Mesendoderm (in vitro differentiated cells): ENCODE data around the gene BCL11A.
A peak's percentile ranks its signal among the peaks of the same experiment; 100 is the strongest.

Experiments used
- DNase-seq: peaks from one replicate; pipeline ENCODE4 v3.0.0; 2013
- H2AK5ac ChIP-seq: 2 replicates; pipeline ENCODE4 v1.6.1; 2013; ENCODE audit warnings: low read length, inconsistent platforms
- H2BK120ac ChIP-seq: 2 replicates; pipeline ENCODE4 v1.6.1; 2013; ENCODE audit warnings: low read depth, mild to moderate bottlenecking, low read length, moderate library complexity, mixed read lengths
- H2BK15ac ChIP-seq: replicated peaks from 2 replicates; pipeline ENCODE4 v1.6.1; 2013; ENCODE audit warnings: low read depth, mild to moderate bottlenecking, moderate library complexity
- H2BK5ac ChIP-seq: 2 replicates; pipeline ENCODE4 v1.6.1; 2013; ENCODE audit warnings: low read length, inconsistent platforms
- H3K18ac ChIP-seq: 2 replicates; pipeline ENCODE4 v1.6.1; 2013; ENCODE audit warnings: mild to moderate bottlenecking, low read length, mixed read lengths
- H3K23ac ChIP-seq: one replicate; pipeline ENCODE4 v1.6.1; 2013; ENCODE audit warnings: low read length
- H3K27ac ChIP-seq: 2 replicates; pipeline ENCODE4 v1.5.1; 2013; ENCODE audit warnings: low read depth, mild to moderate bottlenecking, inconsistent platforms, low read length, moderate library complexity
- H3K27me3 ChIP-seq: 2 replicates; pipeline ENCODE4 v1.6.1; 2013; ENCODE audit warnings: low read length, control low read depth, mild to moderate bottlenecking, inconsistent platforms; ENCODE audit not compliant: insufficient read depth, poor library complexity
- H3K36me3 ChIP-seq: 2 replicates; pipeline ENCODE4 v1.6.1; 2013; ENCODE audit warnings: low read length, inconsistent platforms; ENCODE audit not compliant: control insufficient read depth, insufficient read depth
- H3K4ac ChIP-seq: one replicate; pipeline ENCODE4 v1.6.1; 2013; ENCODE audit warnings: low read depth, mild to moderate bottlenecking, low read length, moderate library complexity
- H3K4me1 ChIP-seq: 2 replicates; pipeline ENCODE4 v1.6.1; 2013; ENCODE audit warnings: low read depth, low read length, inconsistent platforms; ENCODE audit not compliant: control insufficient read depth
- H3K4me2 ChIP-seq: 2 replicates; pipeline ENCODE4 v1.6.1; 2013; ENCODE audit warnings: low read length
- H3K4me3 ChIP-seq: 2 replicates; pipeline ENCODE4 v1.5.1; 2013; ENCODE audit warnings: mild to moderate bottlenecking, low read length
- H3K56ac ChIP-seq: one replicate; pipeline ENCODE4 v1.6.1; 2013; ENCODE audit warnings: low read length
- H3K79me1 ChIP-seq: 2 replicates; pipeline ENCODE4 v1.6.1; 2013; ENCODE audit warnings: low read length, inconsistent platforms
- H3K79me2 ChIP-seq: 2 replicates; pipeline ENCODE4 v1.6.1; 2013; ENCODE audit warnings: mild to moderate bottlenecking, low read length; ENCODE audit not compliant: control insufficient read depth, insufficient read depth
- H3K9ac ChIP-seq: 2 replicates; pipeline ENCODE4 v1.6.1; 2013; ENCODE audit warnings: low read length, inconsistent platforms
- H4K5ac ChIP-seq: one replicate; pipeline ENCODE4 v1.6.1; 2013; ENCODE audit warnings: low read length
- H4K8ac ChIP-seq: one replicate; pipeline ENCODE4 v1.6.1; 2013; ENCODE audit warnings: low read depth, mild to moderate bottlenecking, control low read depth, low read length, moderate library complexity
- WGBS: extraction: QIAGEN DNeasy Blood & Tissue Kit; methylation state at CpG from one replicate; pipeline ENCODE4 v1.1.7; 2013; ENCODE audit warnings: low lambda C conversion rate, missing lambda C conversion rate; ENCODE audit not compliant: insufficient coverage; ENCODE audit errors: extremely low coverage; 5-methylcytosine and 5-hydroxymethylcytosine counted together

Gene BCL11A

DNA sequence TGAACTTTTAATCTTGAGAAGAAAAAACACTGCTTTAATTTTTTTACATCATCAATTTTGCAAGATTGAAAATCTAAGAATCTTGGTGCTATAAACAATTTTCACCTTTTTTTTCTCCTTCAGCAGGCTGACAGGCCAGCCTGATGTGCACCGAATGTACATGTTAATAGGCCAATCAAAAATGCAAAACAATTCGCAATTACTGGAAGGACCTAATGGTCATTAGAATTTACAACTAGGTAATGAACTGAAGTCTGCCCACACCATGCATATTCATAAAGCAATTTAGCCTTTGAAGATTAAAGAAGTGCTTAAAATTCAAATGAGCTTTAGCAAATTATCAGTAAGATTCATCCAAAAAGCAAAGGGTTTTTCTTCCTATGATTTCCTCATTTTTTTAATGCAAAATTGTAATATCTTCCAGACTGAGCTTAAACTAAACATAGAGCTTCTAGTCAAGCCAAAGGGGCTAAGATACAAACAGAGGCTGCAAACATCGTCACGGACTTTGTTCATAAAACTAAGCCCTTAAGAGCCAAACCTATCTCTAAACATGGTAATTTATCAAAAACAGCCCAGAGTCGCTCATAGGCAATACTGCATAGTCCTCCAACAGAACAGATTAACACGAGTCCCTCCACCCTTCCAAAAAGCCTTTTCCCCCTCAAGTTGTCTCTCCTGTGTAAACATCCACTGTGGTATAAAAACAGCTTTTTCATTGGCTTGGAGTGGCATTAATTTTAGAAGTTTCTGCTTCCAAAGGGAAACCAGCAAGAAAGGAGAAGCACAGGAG lies 18.4 kb downstream of the BCL11A start:
- H2BK5ac ChIP-seq = no peak overlapping the region
- H3K23ac ChIP-seq = no peak overlapping the region
- H4K8ac ChIP-seq = no peak overlapping the region
- H3K36me3 ChIP-seq = no peaks in the 10 kb centered on the region
- H3K27me3 ChIP-seq = no peaks in the 10 kb centered on the region
- peak overlapping the region; percentile 32 for H3K18ac ChIP-seq
- H2AK5ac ChIP-seq = no peak overlapping the region
- H3K79me1 ChIP-seq = peaks cover 15% of the 10 kb centered on the region
- DNase-seq = no peak
- no peak overlapping the region for H4K5ac ChIP-seq
- H2BK15ac ChIP-seq = no peak overlapping the region
- peaks cover 39% of the 10 kb centered on the region for H3K4me1 ChIP-seq
- peak overlapping the region; percentile 40 for H3K56ac ChIP-seq
- H3K4me3 ChIP-seq = no peak overlapping the region
- peak overlapping the region; percentile 11 for H3K27ac ChIP-seq
- no peak overlapping the region for H2BK120ac ChIP-seq
- no peak overlapping the region for H3K4me2 ChIP-seq
- peak overlapping the region; percentile 15 for H3K9ac ChIP-seq
- peaks cover 43% of the 10 kb centered on the region for H3K79me2 ChIP-seq
- no peak overlapping the region for H3K4ac ChIP-seq
- no CpG with 5 or more reads among the region's 6 CpGs for WGBS

DNA sequence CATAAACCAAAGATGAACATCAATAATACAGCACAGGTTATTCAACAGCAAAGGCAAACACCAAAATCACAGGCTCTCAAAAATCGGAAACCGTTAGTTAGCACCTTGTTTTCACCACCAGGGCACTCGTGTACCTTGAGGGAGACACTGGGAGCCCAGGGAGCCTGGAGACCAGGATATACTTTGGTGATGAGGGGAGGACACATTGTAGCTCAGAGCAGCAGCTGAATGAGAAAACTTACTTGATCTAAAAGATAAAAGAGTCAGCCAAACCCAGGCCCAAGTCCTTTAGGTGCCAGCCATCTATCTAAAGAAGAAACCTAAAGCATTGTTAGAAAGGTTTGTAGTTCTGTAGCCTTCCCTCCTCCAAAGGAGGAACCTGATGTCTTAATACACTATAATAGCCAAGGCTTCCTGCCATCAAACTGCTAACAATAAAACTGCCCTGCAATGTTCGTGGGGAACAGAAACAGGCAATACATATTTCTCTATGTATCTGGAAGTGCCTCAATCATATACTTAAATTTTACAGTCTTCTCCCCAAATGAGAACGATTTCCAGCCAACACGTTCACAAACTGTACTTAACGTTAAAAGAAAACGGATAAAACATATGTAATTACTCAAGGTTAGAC lies 19.3 kb downstream of the BCL11A start:
- no peak overlapping the region for H3K23ac ChIP-seq
- no peak overlapping the region for H4K8ac ChIP-seq
- H3K4me3 ChIP-seq = no peak overlapping the region
- H3K27me3 ChIP-seq = no peaks in the 10 kb centered on the region
- H3K9ac ChIP-seq = no peak overlapping the region
- no peak overlapping the region for H4K5ac ChIP-seq
- peaks cover 49% of the 10 kb centered on the region for H3K79me2 ChIP-seq
- peaks cover 15% of the 10 kb centered on the region for H3K79me1 ChIP-seq
- H2AK5ac ChIP-seq = no peak overlapping the region
- H3K18ac ChIP-seq = no peak overlapping the region
- peaks cover 44% of the 10 kb centered on the region for H3K4me1 ChIP-seq
- H2BK120ac ChIP-seq = no peak overlapping the region
- peak; percentile 78 for DNase-seq
- WGBS = no CpG with 5 or more reads among the region's 8 CpGs
- no peak overlapping the region for H3K4me2 ChIP-seq
- no peak overlapping the region for H3K4ac ChIP-seq
- H3K27ac ChIP-seq = no peak overlapping the region
- no peak overlapping the region for H2BK5ac ChIP-seq
- no peak overlapping the region for H3K56ac ChIP-seq
- no peaks in the 10 kb centered on the region for H3K36me3 ChIP-seq
- H2BK15ac ChIP-seq = no peak overlapping the region

DNA sequence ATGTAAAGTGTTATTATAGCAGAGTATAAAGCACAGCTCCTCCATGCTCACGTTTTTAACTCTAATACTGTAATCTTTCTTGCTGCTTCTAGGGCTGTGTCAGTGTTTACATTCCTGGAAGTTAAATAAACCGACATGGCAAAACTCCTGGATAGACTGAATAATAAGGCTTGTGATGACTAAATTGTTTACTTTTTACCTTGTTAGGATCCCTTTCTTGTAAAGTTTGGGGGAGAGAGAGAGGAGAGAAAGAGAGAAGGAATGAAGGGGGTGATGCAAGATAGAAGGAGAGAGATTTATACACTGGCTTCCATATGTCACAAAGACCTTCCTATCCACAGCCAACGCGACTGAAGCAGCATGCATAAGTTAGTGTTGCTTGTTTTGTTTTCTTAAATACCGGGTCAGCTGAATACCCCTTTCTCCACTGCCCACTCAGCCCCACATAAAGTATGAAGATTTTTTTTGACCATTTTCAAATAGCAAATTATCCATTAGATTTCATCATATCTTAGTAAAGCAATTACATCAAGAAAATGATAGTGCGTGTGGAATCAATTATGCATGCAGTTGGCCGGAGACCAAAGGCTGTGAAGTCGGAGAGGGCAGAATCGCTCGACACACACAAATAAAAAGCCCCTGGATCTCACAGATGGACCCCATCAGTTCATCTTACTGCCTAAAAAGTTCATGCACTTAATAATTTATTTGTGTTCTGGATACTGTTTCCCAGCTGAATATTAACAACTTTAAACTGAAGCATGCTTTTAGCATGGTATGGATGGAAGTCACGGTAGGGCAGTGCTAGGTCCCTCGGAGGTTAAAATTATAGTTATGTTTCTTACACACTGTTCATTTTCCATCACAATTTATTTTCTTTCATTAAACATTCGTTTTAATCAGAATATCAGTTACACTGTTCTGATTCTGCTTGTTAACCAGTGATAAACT lies 20.1 kb downstream of the BCL11A start:
- Histone ChIP-seq H3K4me3 (no peak overlapping the region), H2BK120ac (peak overlapping the region; percentile 50), H3K4me1 (peaks cover 46% of the 10 kb centered on the region), H3K9ac (no peak overlapping the region), H4K8ac (no peak overlapping the region), H3K56ac (peak overlapping the region; percentile 11), H2BK5ac (no peak overlapping the region), H3K27me3 (no peaks in the 10 kb centered on the region), H3K18ac (no peak overlapping the region), H4K5ac (no peak overlapping the region), H3K4me2 (no peak overlapping the region), H3K4ac (no peak overlapping the region), H3K27ac (no peak overlapping the region), H2BK15ac (no peak overlapping the region), H3K36me3 (no peaks in the 10 kb centered on the region), H3K23ac (no peak overlapping the region), H2AK5ac (no peak overlapping the region), H3K79me1 (peaks cover 20% of the 10 kb centered on the region), H3K79me2 (peaks cover 53% of the 10 kb centered on the region)
- DNase-seq = no peak
- 100% methylated on average over 1 of the region's 13 CpGs for WGBS

DNA sequence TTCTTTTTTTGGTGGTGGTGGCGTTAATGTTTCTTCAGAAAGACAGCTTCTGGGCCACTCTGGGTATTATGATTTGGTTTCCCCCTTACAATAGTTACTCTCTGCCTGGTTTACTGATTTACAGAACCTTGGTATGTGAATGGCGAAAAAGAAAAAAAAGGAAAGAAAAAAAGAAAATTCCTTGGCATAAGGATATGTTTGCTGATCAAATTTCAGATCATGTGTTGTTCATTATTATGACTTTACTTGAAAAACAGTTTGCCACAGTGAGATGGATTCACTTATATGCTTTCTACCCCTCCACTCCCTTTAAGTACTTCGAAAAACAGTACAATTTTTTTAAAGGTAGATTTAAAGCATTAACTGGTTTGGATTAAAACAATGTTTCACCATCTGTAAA lies 21.0 kb downstream of the BCL11A start:
- H3K9ac ChIP-seq = no peak overlapping the region
- DNase-seq = no peak
- H4K8ac ChIP-seq = no peak overlapping the region
- no peak overlapping the region for H2BK15ac ChIP-seq
- H3K4me1 ChIP-seq = peaks cover 44% of the 10 kb centered on the region
- no peaks in the 10 kb centered on the region for H3K27me3 ChIP-seq
- H2BK5ac ChIP-seq = no peak overlapping the region
- H2AK5ac ChIP-seq = no peak overlapping the region
- no peak overlapping the region for H3K27ac ChIP-seq
- H3K4ac ChIP-seq = no peak overlapping the region
- no peak overlapping the region for H3K4me3 ChIP-seq
- no peaks in the 10 kb centered on the region for H3K36me3 ChIP-seq
- H2BK120ac ChIP-seq = no peak overlapping the region
- no peak overlapping the region for H3K18ac ChIP-seq
- no CpG with 5 or more reads among the region's 3 CpGs for WGBS
- H3K4me2 ChIP-seq = no peak overlapping the region
- H4K5ac ChIP-seq = no peak overlapping the region
- no peak overlapping the region for H3K56ac ChIP-seq
- peaks cover 60% of the 10 kb centered on the region for H3K79me2 ChIP-seq
- no peak overlapping the region for H3K23ac ChIP-seq
- peaks cover 28% of the 10 kb centered on the region for H3K79me1 ChIP-seq

DNA sequence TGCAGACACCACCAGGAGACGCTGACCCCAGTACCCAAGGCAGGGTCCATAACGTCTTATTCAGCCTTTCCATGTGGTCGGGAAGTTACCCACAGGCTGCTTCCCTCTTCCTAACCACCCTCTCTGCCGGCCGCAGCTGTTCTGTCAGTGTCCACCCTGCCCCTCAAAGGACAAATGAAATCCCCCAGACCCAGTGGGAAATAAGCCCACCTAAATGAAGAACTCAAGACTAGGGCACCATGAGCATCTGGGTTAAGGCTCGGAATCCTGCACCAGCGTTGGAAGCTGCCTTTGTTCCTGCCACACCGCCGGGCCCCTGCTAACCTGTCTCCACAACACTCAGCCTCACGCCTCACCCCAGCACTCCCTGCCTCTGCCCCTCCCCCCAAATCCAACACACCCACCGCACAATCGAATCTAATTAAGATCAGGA lies 21.7 kb downstream of the BCL11A start:
- Histone ChIP-seq H2BK120ac (no peak overlapping the region), H3K9ac (peak overlapping the region; percentile 56), H3K4ac (peak overlapping the region; percentile 96), H3K27me3 (no peaks in the 10 kb centered on the region), H2AK5ac (no peak overlapping the region), H3K79me1 (peaks cover 31% of the 10 kb centered on the region), H3K27ac (no peak overlapping the region), H3K23ac (no peak overlapping the region), H3K79me2 (peaks cover 65% of the 10 kb centered on the region), H2BK5ac (peak overlapping the region; percentile 40), H4K5ac (no peak overlapping the region), H3K18ac (peak overlapping the region; percentile 83), H3K4me3 (no peak overlapping the region), H2BK15ac (no peak overlapping the region), H3K4me2 (peak overlapping the region; percentile 37), H4K8ac (no peak overlapping the region), H3K36me3 (no peaks in the 10 kb centered on the region), H3K4me1 (peaks cover 44% of the 10 kb centered on the region), H3K56ac (peak overlapping the region; percentile 80)
- peak; percentile 76 for DNase-seq
- no CpG with 5 or more reads among the region's 12 CpGs for WGBS
